SK-N-SH (cell line): ENCODE data around the gene CHL1. TPM values are rescaled to one million over a fixed set of nuclear protein-coding genes. Genes with fewer than 3 reads are reported as not detected.

Experiments
- CTCF ChIA-PET: fragments of 300-600, 350-600 bp; formaldehyde crosslinking; extraction: SDS; loops from one replicate; lab custom pipeline; 2021; lab: Yijun Ruan, JAX
- POLR2A ChIA-PET: fragments of 350-600 bp; sonication (Branson Sonifier 250); formaldehyde crosslinking; extraction: SDS; loops from one replicate; lab custom pipeline; 2020; ENCODE audit warnings: antibody characterized with exemption, inconsistent platforms; lab: Yijun Ruan, JAX
- DNase-seq: peaks from one replicate; pipeline ENCODE4 v3.0.0; 2012
- H2AFZ ChIP-seq: fragments of 200-600 bp; sonication (generic); 2 replicates; pipeline ENCODE4 v1.8.1; 2016; ENCODE audit warnings: antibody characterized with exemption, mild to moderate bottlenecking, low read depth
- H3F3A ChIP-seq: fragments of 200-600 bp; sonication (generic); replicated peaks from 2 replicates; pipeline ENCODE3; 2016; ENCODE audit warnings: antibody characterized with exemption, mild to moderate bottlenecking; ENCODE audit not compliant: insufficient read depth
- H3K27ac ChIP-seq, 2 experiments: fragments of 200-500 bp in 1 of 2; fragments of 200-600 bp in 1 of 2; sonication (Bioruptor generic) in 1 of 2; sonication (generic), shearing (Covaris generic) in 1 of 2; 2 replicates each; pipeline versions ENCODE4 v1.5.1 to v1.6.1; 2014 to 2016; ENCODE audit warnings: low read depth in 2 of 2, inconsistent platforms in 1 of 2, low read length in 1 of 2, mild to moderate bottlenecking in 1 of 2, mixed read lengths in 1 of 2
- H3K27me3 ChIP-seq: fragments of 200-600 bp; sonication (generic), shearing (Covaris generic); 2 replicates; pipeline ENCODE4 v1.6.1; 2016; ENCODE audit warnings: mixed run types; ENCODE audit not compliant: insufficient read depth
- H3K36me3 ChIP-seq, 2 experiments: fragments of 200-500 bp in 1 of 2; fragments of 200-600 bp in 1 of 2; sonication (Bioruptor generic) in 1 of 2; sonication (generic) in 1 of 2; replicated peaks in 1 of 2; 2 replicates each; pipeline versions ENCODE3 to v1.5.1; 2014 to 2016; ENCODE audit warnings: low read length in 1 of 2, mild to moderate bottlenecking in 1 of 2; ENCODE audit not compliant: insufficient read depth in 2 of 2, control insufficient read depth in 1 of 2
- H3K4me1 ChIP-seq, 2 experiments: fragments of 200-500 bp in 1 of 2; fragments of 200-600 bp in 1 of 2; sonication (Bioruptor generic) in 1 of 2; sonication (generic), shearing (Covaris generic) in 1 of 2; 2 replicates each; pipeline versions ENCODE4 v1.5.1 to v1.6.1; 2014 to 2016; ENCODE audit warnings: low read depth in 1 of 2, low read length in 1 of 2, mixed run types in 1 of 2; ENCODE audit not compliant: insufficient read depth in 2 of 2, control insufficient read depth in 1 of 2
- H3K4me2 ChIP-seq: fragments of 200-600 bp; sonication (generic), shearing (Covaris generic); 2 replicates; pipeline ENCODE4 v1.6.1; 2017; ENCODE audit warnings: mixed run types
- H3K4me3 ChIP-seq, 2 experiments: fragments of 200-500 bp in 1 of 2; fragments of 200-600 bp in 1 of 2; sonication (Bioruptor generic) in 1 of 2; sonication (generic), shearing (Covaris generic) in 1 of 2; 2 replicates each; pipeline versions ENCODE4 v1.5.1 to v1.8.1; 2014 to 2016; ENCODE audit warnings: low read depth in 2 of 2, inconsistent platforms in 1 of 2, low read length in 1 of 2, mild to moderate bottlenecking in 1 of 2, mixed read lengths in 1 of 2, moderate library complexity in 1 of 2
- H3K79me2 ChIP-seq: fragments of 200-600 bp; sonication (generic); 2 replicates; pipeline ENCODE4 v1.8.1; 2017; ENCODE audit warnings: mild to moderate bottlenecking; ENCODE audit not compliant: insufficient read depth
- H3K9ac ChIP-seq: fragments of 200-600 bp; sonication (generic); 2 replicates; pipeline ENCODE4 v1.6.1; 2017; ENCODE audit warnings: mixed run types
- H3K9me2 ChIP-seq: fragments of 200-600 bp; sonication (generic); 2 replicates; pipeline ENCODE4 v1.6.1; 2017; ENCODE audit warnings: mixed run types
- H3K9me3 ChIP-seq: fragments of 200-600 bp; sonication (generic); 2 replicates; pipeline ENCODE4 v1.6.1; 2017; ENCODE audit warnings: mixed run types, mild to moderate bottlenecking, moderate library complexity
- H4K20me1 ChIP-seq: fragments of 200-600 bp; sonication (generic); 2 replicates; pipeline ENCODE4 v1.6.1; 2017; ENCODE audit warnings: mild to moderate bottlenecking, mixed run types; ENCODE audit not compliant: insufficient read depth
- CHD2 ChIP-seq: fragments of 150-350 bp; IDR thresholded peaks from 2 replicates; pipeline ENCODE4 v1.6.1; 2018; ENCODE audit warnings: low read length; ENCODE audit not compliant: partially characterized antibody
- EZH2phosphoT487 ChIP-seq: fragments of 200-600 bp; sonication (generic); IDR thresholded peaks from 2 replicates; pipeline ENCODE4 v1.6.1; 2017; ENCODE audit warnings: low read depth, mixed run types, mild to moderate bottlenecking, antibody characterized with exemption, moderate library complexity, borderline replicate concordance
- JUND ChIP-seq: IDR thresholded peaks from 2 replicates; pipeline ENCODE4 v1.4.0; 2012
- MXI1 ChIP-seq: IDR thresholded peaks from 2 replicates; pipeline ENCODE4 v1.6.1; 2012; ENCODE audit warnings: mild to moderate bottlenecking, low read depth, low read length, improper control_type of control experiment
- POLR2AphosphoS5 ChIP-seq: IDR thresholded peaks from 2 replicates; pipeline ENCODE4 v1.6.1; 2012; ENCODE audit warnings: low read depth, low read length
- RFX5 ChIP-seq: IDR thresholded peaks from 2 replicates; pipeline ENCODE4 v1.6.1; 2012; ENCODE audit warnings: mild to moderate bottlenecking, improper control_type of control experiment, low read length
- TEAD4 ChIP-seq: IDR thresholded peaks from 2 replicates; pipeline ENCODE4 v1.4.0; 2012; ENCODE audit warnings: mild to moderate bottlenecking, borderline replicate concordance; ENCODE audit not compliant: insufficient read depth
- USF2 ChIP-seq: fragments of 150-350 bp; IDR thresholded peaks from 2 replicates; pipeline ENCODE4 v1.6.1; 2017; ENCODE audit warnings: antibody characterized with exemption, low read length, low read depth, borderline replicate concordance
- YY1 ChIP-seq: IDR thresholded peaks from 2 replicates; pipeline ENCODE4 v1.4.0; 2012; ENCODE audit warnings: low read depth, mild to moderate bottlenecking
- WGBS: methylation state at CpG from one replicate; pipeline ENCODE4 v1.1.6; 2017; ENCODE audit warnings: low lambda C conversion rate; 5-methylcytosine and 5-hydroxymethylcytosine counted together
- polyA plus RNA-seq, 3 experiments: library from polyadenylated mRNA; depleted of rRNA; stranded (reverse); fragments of >200 nt; gene quantifications; 2 replicates each; pipeline ENCODE4 v1.2.3, GENCODE V29; 2012
- TF ChIP-seq, protein P1 (sequence below): IDR thresholded peaks from 2 replicates; pipeline ENCODE4 v1.4.0; 2012; ENCODE audit warnings: low read depth, borderline replicate concordance
- TF ChIP-seq, protein P2 (sequence below): IDR thresholded peaks from 2 replicates; pipeline ENCODE4; 2012

Gene CHL1
- polyA plus RNA-seq, 1 of the 3 experiments (the other 2 are of a cell fraction): not detected

DNA sequence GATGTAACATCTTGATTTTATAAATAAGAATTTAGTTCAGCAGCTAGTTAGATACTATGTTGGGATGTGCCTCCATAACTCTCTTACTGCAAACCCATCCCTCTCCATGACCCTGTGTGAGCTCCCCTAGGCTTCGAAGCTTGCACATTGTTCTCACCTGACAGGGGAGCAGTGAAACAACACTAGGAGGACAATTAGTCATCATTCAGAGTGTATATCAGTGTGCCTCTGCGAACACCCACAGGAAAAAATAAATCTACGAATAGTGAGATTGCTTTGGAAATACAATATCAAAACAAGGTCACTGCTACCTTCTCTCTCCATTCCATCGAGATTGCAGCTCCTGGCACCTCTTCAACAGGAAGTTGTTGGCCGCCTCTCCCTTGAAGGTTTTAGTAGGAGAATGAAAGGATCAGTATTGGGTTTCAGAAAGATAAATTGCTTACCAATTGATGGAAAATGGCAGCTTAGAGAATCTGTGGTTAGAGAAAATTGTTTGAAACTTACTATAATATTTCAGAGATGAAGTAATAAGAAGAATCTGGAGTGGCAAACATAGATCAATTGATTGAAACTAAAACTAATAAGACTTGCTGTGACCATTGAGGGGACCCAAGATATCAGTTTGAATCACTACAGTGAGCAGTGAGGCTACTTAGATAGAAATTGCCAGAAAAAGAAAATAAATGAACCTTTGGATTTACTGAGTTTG lies 103.2 kb downstream of the CHL1 start (continued):
- TF ChIP-seq, protein P1, sequence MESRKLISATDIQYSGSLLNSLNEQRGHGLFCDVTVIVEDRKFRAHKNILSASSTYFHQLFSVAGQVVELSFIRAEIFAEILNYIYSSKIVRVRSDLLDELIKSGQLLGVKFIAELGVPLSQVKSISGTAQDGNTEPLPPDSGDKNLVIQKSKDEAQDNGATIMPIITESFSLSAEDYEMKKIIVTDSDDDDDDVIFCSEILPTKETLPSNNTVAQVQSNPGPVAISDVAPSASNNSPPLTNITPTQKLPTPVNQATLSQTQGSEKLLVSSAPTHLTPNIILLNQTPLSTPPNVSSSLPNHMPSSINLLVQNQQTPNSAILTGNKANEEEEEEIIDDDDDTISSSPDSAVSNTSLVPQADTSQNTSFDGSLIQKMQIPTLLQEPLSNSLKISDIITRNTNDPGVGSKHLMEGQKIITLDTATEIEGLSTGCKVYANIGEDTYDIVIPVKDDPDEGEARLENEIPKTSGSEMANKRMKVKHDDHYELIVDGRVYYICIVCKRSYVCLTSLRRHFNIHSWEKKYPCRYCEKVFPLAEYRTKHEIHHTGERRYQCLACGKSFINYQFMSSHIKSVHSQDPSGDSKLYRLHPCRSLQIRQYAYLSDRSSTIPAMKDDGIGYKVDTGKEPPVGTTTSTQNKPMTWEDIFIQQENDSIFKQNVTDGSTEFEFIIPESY: no peak
- TF ChIP-seq EZH2phosphoT487: no peak

- TF ChIP-seq EZH2phosphoT487 (no peak), POLR2AphosphoS5 (no peak), RFX5 (no peak), JUND (no peak), MXI1 (no peak), CHD2 (no peak), USF2 (no peak), TEAD4 (no peak), YY1 (no peak)
- TF ChIP-seq, protein P1: no peak
- TF ChIP-seq, protein P2, sequence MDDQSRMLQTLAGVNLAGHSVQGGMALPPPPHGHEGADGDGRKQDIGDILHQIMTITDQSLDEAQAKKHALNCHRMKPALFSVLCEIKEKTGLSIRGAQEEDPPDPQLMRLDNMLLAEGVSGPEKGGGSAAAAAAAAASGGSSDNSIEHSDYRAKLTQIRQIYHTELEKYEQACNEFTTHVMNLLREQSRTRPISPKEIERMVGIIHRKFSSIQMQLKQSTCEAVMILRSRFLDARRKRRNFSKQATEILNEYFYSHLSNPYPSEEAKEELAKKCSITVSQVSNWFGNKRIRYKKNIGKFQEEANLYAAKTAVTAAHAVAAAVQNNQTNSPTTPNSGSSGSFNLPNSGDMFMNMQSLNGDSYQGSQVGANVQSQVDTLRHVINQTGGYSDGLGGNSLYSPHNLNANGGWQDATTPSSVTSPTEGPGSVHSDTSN: no peak
- Histone ChIP-seq H3K36me3 (no peaks in the 10 kb centered on the region), H3K4me2 (no peak overlapping the region), H3K9me2 (no peaks in the 10 kb centered on the region), H2AFZ (no peak overlapping the region), H3K79me2 (no peaks in the 10 kb centered on the region), H3K4me1 (no peaks in the 10 kb centered on the region), H3F3A (no peaks in the 10 kb centered on the region), H3K4me3 (no peak overlapping the region), H3K9ac (no peak overlapping the region), H3K27ac (no peak overlapping the region), H4K20me1 (no peaks in the 10 kb centered on the region), H3K9me3 (no peaks in the 10 kb centered on the region; the same call in 1 of the 2 replicates), H3K27me3 (no peaks in the 10 kb centered on the region)
- no peak for DNase-seq
- CTCF ChIA-PET: no interaction called here
- WGBS: 5% methylated on average over 2 of the region's 2 CpGs
- POLR2A ChIA-PET: no interaction called here
Observed at GRCh38 chr3:307182-307581, 110.6 kb downstream of the CHL1 start.
